K562 (cell line): ENCODE data around the gene TM9SF4. TPM values are rescaled to one million over a fixed set of nuclear protein-coding genes. Genes with fewer than 3 reads are reported as not detected.
A peak's percentile ranks its signal among the peaks of the same experiment; 100 is the strongest.

Experiments
- ATAC-seq: fragments of 200-7000 bp; cut with Tn5 transposase; 3 replicates; pipeline ENCODE4 v1.9.1; 2020; ENCODE audit warnings: moderate library complexity
- BruUV-seq: library from RNA; stranded (reverse); fragments of 400-500 nt; replicated peaks from 2 replicates; lab custom pipeline; 2021; lab: Mats Ljungman, UMichigan
- CTCF ChIA-PET: fragments of 300-600 bp; formaldehyde crosslinking; extraction: SDS; loops from one replicate; lab custom pipeline; 2021; ENCODE audit warnings: low intra/inter-chr PET ratio; lab: Yijun Ruan, JAX
- POLR2A ChIA-PET: fragments of 300-600, 350-650 bp; sonication (Branson Sonifier 250); formaldehyde crosslinking; extraction: SDS; loops from one replicate; lab custom pipeline; 2021; ENCODE audit warnings: antibody characterized with exemption, inconsistent platforms; lab: Yijun Ruan, JAX
- DNase-seq, 4 experiments: peaks; one replicate each; pipeline versions ENCODE4 v3.0.0 to v3.0.0-alpha.2; 2011 to 2018; ENCODE audit warnings: low spot score in 3 of 4, mixed read lengths in 3 of 4; ENCODE audit errors: extremely low read depth in 1 of 4
- FAIRE-seq: peaks from 2 replicates; lab custom pipeline; 2011; peaks lifted over from hg19 to GRCh38; lab: Jason Lieb, UNC
- H2AFZ ChIP-seq: 2 replicates; pipeline ENCODE4 v1.6.0; 2011; ENCODE audit warnings: low read depth, low read length, control low read depth, inconsistent platforms
- H3K27ac ChIP-seq: fragments of 200-600 bp; 3 replicates; pipeline ENCODE4 v1.8.0; 2011; ENCODE audit warnings: low read depth, mild to moderate bottlenecking, control low read depth, inconsistent platforms, low read length, moderate library complexity, mixed read lengths; ENCODE audit errors: extremely low read depth
- H3K27me3 ChIP-seq, 2 experiments: fragments of 300-600 bp in 1 of 2; 2 replicates in 1 of 2; 3 replicates in 1 of 2; pipeline versions ENCODE4 v1.6.0 to v1.8.0; 2011; ENCODE audit warnings: inconsistent platforms in 2 of 2, low read length in 2 of 2, mild to moderate bottlenecking in 1 of 2, mixed read lengths in 1 of 2, moderate library complexity in 1 of 2; ENCODE audit not compliant: control insufficient read depth in 2 of 2, insufficient read depth in 2 of 2
- H3K36me3 ChIP-seq: fragments of 300-600 bp; 3 replicates; pipeline ENCODE4 v1.8.0; 2011; ENCODE audit warnings: mild to moderate bottlenecking, low read length, inconsistent platforms; ENCODE audit not compliant: control insufficient read depth, insufficient read depth
- H3K4me1 ChIP-seq, 2 experiments: fragments of 200-600 bp in 1 of 2; replicated peaks in 1 of 2; 2 replicates in 1 of 2; 3 replicates in 1 of 2; pipeline versions ENCODE4 v1.5.1 to v1.8.0; 2011; ENCODE audit warnings: inconsistent platforms in 2 of 2, low read length in 2 of 2, mild to moderate bottlenecking in 1 of 2, mixed read lengths in 1 of 2, moderate library complexity in 1 of 2; ENCODE audit not compliant: control insufficient read depth in 2 of 2, insufficient read depth in 2 of 2
- H3K4me2 ChIP-seq: 2 replicates; pipeline ENCODE4 v1.6.1; 2011; ENCODE audit warnings: low read length, control low read depth, inconsistent platforms, mixed read lengths; ENCODE audit not compliant: insufficient read depth
- H3K4me3 ChIP-seq: fragments of 200-600 bp; sonication (generic), shearing (Covaris generic); 2 replicates; pipeline ENCODE4 v1.5.1; 2016; ENCODE audit warnings: control low read depth, inconsistent platforms
- H3K79me2 ChIP-seq: fragments of 200-600 bp; 3 replicates; pipeline ENCODE4 v1.8.0; 2011; ENCODE audit warnings: low read length, inconsistent platforms; ENCODE audit not compliant: control insufficient read depth, insufficient read depth
- H3K9ac ChIP-seq, 2 experiments: 2 replicates each; pipeline versions ENCODE4 v1.6.0 to v1.6.1; 2011; ENCODE audit warnings: low read depth in 2 of 2, low read length in 2 of 2, control low read depth in 1 of 2, inconsistent platforms in 1 of 2, mild to moderate bottlenecking in 1 of 2, mixed read lengths in 1 of 2; ENCODE audit not compliant: insufficient read depth in 1 of 2
- H3K9me1 ChIP-seq: one replicate; pipeline ENCODE4 v1.6.0; 2011; ENCODE audit warnings: inconsistent platforms, mild to moderate bottlenecking, low read length, moderate library complexity; ENCODE audit not compliant: control insufficient read depth, insufficient read depth
- H3K9me3 ChIP-seq: replicated peaks from 2 replicates; pipeline ENCODE4 v1.5.1; 2011; ENCODE audit warnings: low read depth, low read length, inconsistent platforms; ENCODE audit not compliant: control insufficient read depth, insufficient read depth
- H4K20me1 ChIP-seq: replicated peaks from 2 replicates; pipeline ENCODE4 v1.6.1; 2011; ENCODE audit warnings: low read length, inconsistent platforms, mixed read lengths; ENCODE audit not compliant: control insufficient read depth, insufficient read depth
- HMG20B ChIP-seq: fragments of 250-450 bp; sonication (Bioruptor Pico); IDR thresholded peaks from 2 replicates; pipeline ENCODE4 v1.5.0; 2021; ENCODE audit warnings: mild to moderate bottlenecking
- MEF2A ChIP-seq: IDR thresholded peaks from 2 replicates; pipeline ENCODE4 v1.6.1; 2011; ENCODE audit warnings: low read depth, mild to moderate bottlenecking, low read length, moderate library complexity; ENCODE audit not compliant: control insufficient read depth
- NBN ChIP-seq: fragments of 450-650 bp; IDR thresholded peaks from 2 replicates; pipeline ENCODE4 v1.6.1; 2016; ENCODE audit warnings: low read depth, mild to moderate bottlenecking
- POU5F1 ChIP-seq: fragments of 150-350 bp; IDR thresholded peaks from 2 replicates; pipeline ENCODE4 v1.6.1; 2014; ENCODE audit warnings: borderline replicate concordance, low read length, low read depth, mild to moderate bottlenecking; ENCODE audit not compliant: partially characterized antibody
- SOX6 ChIP-seq: fragments of 450-650 bp; IDR thresholded peaks from 2 replicates; pipeline ENCODE4 v1.6.1; 2014; ENCODE audit warnings: mild to moderate bottlenecking
- SREBF2 ChIP-seq: sonication (generic); formaldehyde crosslinking; IDR thresholded peaks from 2 replicates; pipeline ENCODE4 v1.4.0; 2020; ENCODE audit warnings: mild to moderate bottlenecking, missing genetic modification reagents
- TAL1 ChIP-seq: fragments of 450-650 bp; IDR thresholded peaks from 2 replicates; pipeline ENCODE4 v1.6.1; 2016; ENCODE audit warnings: mild to moderate bottlenecking
- ZNF589 ChIP-seq: fragments of 200-800 bp; sonication (Bioruptor generic); IDR thresholded peaks from 2 replicates; pipeline ENCODE4 v1.6.1; 2016; ENCODE audit warnings: low read depth, missing genetic modification characterization, missing compliant biosample characterization
- WGBS: fragments of 100-300 bp; shearing (Covaris generic); methylation state at CpG from one replicate; pipeline ENCODE4 v1.1.6; 2016; ENCODE audit warnings: low coverage, mixed read lengths; ENCODE audit not compliant: insufficient coverage; ENCODE audit errors: missing lambda C conversion rate; 5-methylcytosine and 5-hydroxymethylcytosine counted together
- in situ Hi-C: fragments of 300-500 bp; cut with MboI; formaldehyde crosslinking; loops from 4 replicates; pipeline ENCODE4 v1.15.0; 2018; ENCODE audit warnings: inconsistent platforms, mixed read lengths
- intact Hi-C: fragments of 100-400 bp; cut with micrococcal nuclease; formaldehyde crosslinking; loops from 2 replicates; pipeline ENCODE4 v1.14.2; 2022
- polyA plus RNA-seq, 8 experiments: library from polyadenylated mRNA; depleted of rRNA in 4 of 8; stranded (reverse) in 5 of 8; unstranded in 3 of 8; fragments of >200 nt; fragmentation: Nextera tagmentation in 2 of 8; fragmentation: Illumina TruSeq in 1 of 8; extraction: Ambion mirVana in 2 of 8; extraction: Trizol in 1 of 8; gene quantifications; 2 replicates each; pipeline versions ENCODE4 v1.2.1 to v1.2.3, GENCODE V29; 2011 to 2014; ENCODE audit warnings: inconsistent platforms in 1 of 8, missing spikeins in 1 of 8
- total RNA-seq, 7 experiments: library from RNA; depleted of rRNA in 6 of 7; stranded (reverse); fragments of >200 nt in 6 of 7; fragmentation: Illumina TruSeq in 2 of 7; extraction: Trizol in 2 of 7; gene quantifications; 2 replicates each; pipeline versions ENCODE4 v1.2.1 to v1.2.3, GENCODE V29; 2011 to 2021; ENCODE audit warnings: low replicate concordance in 1 of 7
- TF ChIP-seq, protein P1 (sequence below): fragments of 450-650 bp; IDR thresholded peaks from 2 replicates; pipeline ENCODE4 v1.6.1; 2016; ENCODE audit warnings: mild to moderate bottlenecking, moderate library complexity

TM9SF4 gene
- total and polyA plus RNA-seq, 9 of the 15 experiments (the other 6 are each of a cell fraction or from before 2014, with no cell fraction given): 14.5 to 46.3 (median 26.9) TPM

GRCh38 chr20:32205110-32205842, 95.8 kb downstream of the TM9SF4 start:
- Histone ChIP-seq H3K9ac (peak overlapping the region; percentile 3 to 98; a peak in 3 of 4 replicates), H3K4me3 (0 out of 2 replicates have a peak overlapping the region, but pooled peaks have one; percentile 99), H3K79me2 (peaks cover 92% of the 10 kb centered on the region), H3K4me1 (peaks cover 18 to 39% of the 10 kb centered on the region in 2 experiments), H4K20me1 (peaks cover 16% of the 10 kb centered on the region), H3K27me3 (no peaks in the 10 kb centered on the region), H3K4me2 (peak overlapping the region; percentile 98), H3K36me3 (peaks cover 69% of the 10 kb centered on the region), H3K9me3 (no peaks in the 10 kb centered on the region), H3K9me1 (no peaks in the 10 kb centered on the region), H2AFZ (no peak overlapping the region), H3K27ac (peak overlapping the region; percentile 89; the same call in 2 of the 3 replicates)
- ChIA-PET CTCF (no interaction called here), POLR2A (interaction anchor here (0.7 to 2.5 kb wide), 11 partner anchors 9 to 351 kb away, joined by 3 to 6 read pairs (median 4); no protein-coding TSS in a partner anchor)
- WGBS: 62% methylated on average over 5 of the region's 5 CpGs
- TSS peak; percentile 46 for BruUV-seq
- DNase-seq: no peak
- intact Hi-C loops (loop anchor here (10.0 kb wide), 1 partner anchor 150 kb away; the partner anchor contains the start of gene ASXL1), in situ Hi-C loops (no loop called here)
- FAIRE-seq: no peak
- ATAC-seq: no peak
- TF ChIP-seq, protein P1, sequence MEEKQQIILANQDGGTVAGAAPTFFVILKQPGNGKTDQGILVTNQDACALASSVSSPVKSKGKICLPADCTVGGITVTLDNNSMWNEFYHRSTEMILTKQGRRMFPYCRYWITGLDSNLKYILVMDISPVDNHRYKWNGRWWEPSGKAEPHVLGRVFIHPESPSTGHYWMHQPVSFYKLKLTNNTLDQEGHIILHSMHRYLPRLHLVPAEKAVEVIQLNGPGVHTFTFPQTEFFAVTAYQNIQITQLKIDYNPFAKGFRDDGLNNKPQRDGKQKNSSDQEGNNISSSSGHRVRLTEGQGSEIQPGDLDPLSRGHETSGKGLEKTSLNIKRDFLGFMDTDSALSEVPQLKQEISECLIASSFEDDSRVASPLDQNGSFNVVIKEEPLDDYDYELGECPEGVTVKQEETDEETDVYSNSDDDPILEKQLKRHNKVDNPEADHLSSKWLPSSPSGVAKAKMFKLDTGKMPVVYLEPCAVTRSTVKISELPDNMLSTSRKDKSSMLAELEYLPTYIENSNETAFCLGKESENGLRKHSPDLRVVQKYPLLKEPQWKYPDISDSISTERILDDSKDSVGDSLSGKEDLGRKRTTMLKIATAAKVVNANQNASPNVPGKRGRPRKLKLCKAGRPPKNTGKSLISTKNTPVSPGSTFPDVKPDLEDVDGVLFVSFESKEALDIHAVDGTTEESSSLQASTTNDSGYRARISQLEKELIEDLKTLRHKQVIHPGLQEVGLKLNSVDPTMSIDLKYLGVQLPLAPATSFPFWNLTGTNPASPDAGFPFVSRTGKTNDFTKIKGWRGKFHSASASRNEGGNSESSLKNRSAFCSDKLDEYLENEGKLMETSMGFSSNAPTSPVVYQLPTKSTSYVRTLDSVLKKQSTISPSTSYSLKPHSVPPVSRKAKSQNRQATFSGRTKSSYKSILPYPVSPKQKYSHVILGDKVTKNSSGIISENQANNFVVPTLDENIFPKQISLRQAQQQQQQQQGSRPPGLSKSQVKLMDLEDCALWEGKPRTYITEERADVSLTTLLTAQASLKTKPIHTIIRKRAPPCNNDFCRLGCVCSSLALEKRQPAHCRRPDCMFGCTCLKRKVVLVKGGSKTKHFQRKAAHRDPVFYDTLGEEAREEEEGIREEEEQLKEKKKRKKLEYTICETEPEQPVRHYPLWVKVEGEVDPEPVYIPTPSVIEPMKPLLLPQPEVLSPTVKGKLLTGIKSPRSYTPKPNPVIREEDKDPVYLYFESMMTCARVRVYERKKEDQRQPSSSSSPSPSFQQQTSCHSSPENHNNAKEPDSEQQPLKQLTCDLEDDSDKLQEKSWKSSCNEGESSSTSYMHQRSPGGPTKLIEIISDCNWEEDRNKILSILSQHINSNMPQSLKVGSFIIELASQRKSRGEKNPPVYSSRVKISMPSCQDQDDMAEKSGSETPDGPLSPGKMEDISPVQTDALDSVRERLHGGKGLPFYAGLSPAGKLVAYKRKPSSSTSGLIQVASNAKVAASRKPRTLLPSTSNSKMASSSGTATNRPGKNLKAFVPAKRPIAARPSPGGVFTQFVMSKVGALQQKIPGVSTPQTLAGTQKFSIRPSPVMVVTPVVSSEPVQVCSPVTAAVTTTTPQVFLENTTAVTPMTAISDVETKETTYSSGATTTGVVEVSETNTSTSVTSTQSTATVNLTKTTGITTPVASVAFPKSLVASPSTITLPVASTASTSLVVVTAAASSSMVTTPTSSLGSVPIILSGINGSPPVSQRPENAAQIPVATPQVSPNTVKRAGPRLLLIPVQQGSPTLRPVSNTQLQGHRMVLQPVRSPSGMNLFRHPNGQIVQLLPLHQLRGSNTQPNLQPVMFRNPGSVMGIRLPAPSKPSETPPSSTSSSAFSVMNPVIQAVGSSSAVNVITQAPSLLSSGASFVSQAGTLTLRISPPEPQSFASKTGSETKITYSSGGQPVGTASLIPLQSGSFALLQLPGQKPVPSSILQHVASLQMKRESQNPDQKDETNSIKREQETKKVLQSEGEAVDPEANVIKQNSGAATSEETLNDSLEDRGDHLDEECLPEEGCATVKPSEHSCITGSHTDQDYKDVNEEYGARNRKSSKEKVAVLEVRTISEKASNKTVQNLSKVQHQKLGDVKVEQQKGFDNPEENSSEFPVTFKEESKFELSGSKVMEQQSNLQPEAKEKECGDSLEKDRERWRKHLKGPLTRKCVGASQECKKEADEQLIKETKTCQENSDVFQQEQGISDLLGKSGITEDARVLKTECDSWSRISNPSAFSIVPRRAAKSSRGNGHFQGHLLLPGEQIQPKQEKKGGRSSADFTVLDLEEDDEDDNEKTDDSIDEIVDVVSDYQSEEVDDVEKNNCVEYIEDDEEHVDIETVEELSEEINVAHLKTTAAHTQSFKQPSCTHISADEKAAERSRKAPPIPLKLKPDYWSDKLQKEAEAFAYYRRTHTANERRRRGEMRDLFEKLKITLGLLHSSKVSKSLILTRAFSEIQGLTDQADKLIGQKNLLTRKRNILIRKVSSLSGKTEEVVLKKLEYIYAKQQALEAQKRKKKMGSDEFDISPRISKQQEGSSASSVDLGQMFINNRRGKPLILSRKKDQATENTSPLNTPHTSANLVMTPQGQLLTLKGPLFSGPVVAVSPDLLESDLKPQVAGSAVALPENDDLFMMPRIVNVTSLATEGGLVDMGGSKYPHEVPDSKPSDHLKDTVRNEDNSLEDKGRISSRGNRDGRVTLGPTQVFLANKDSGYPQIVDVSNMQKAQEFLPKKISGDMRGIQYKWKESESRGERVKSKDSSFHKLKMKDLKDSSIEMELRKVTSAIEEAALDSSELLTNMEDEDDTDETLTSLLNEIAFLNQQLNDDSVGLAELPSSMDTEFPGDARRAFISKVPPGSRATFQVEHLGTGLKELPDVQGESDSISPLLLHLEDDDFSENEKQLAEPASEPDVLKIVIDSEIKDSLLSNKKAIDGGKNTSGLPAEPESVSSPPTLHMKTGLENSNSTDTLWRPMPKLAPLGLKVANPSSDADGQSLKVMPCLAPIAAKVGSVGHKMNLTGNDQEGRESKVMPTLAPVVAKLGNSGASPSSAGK: no peak
- TF ChIP-seq ZNF589 (CRISPR knock-in tag) (no peak), HMG20B (CRISPR knock-in tag) (no peak), SREBF2 (no peak), NBN (no peak), MEF2A (no peak), TAL1 (0 out of 2 replicates have a peak, but pooled peaks have one; percentile 2), SOX6 (no peak), POU5F1 (no peak)
